OCI-M1 (cell line): ENCODE data around the gene IP6K3.

Experiments
- DNase-seq: peaks from one replicate; lab custom pipeline; 2025; lab: John Stamatoyannopoulos, UW

The IP6K3 gene

DNA sequence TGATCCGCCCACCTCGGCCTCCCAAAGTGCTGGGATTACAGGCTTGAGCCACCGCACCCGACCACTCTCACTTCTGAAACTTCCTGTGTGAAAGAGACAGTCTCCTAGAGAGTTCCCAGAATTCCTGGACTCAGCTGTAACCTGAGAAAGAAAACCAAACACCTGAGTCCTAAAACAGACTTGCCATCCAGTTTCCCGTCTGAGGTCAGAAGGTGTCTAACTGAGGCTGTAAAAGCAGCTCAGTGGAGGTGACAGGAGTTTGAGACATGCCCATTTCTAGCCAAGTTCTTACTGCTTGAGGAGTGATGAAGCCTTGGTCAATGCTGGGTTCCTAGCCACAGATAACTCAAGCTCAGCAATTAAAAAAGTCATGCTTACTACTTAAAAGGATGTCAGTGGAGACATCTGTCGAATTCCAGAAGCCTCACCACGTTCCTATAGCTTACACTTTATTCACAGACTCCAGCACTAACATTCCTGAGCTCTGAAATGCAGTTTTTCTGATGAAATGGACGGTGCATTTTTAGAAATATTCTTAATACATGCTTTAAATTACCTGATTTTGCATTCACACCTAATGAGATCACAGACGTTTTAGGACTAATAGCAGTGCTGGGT, 41.3 kb downstream of the IP6K3 start:
- no peak for DNase-seq

GRCh38 chr6:33704215-33705066, 42.3 kb downstream of the IP6K3 start:
- no peak for DNase-seq

DNA sequence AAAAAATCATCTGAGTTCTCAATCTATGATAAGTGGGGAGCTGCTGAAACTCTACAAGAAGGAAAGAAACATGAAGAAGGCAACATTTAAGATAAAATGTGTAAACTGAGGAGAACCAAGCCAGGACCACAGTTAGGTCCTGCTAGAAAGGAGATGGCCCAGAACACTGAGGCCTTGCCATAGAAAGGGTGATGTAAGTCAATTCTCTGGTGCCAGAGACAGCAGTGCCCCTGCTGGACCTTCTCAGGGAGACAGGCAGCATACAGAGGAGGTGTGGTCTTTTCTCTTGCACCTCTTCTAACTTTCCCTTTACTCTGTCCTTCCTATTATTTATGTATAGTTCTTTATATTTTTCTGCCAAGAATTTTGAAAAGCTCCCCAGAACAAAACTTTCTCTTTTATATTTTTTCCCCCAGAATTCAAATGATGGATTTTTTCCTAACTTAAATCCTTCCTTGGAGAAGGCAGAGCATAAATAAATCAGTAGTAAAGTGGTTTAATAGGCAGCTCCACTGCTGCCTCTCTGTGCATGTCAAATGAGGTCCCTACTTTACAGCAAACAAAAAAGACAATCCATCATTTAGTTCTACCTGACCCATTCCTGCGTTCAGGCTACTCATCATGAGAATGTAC, 44.2 kb downstream of the IP6K3 start:
- peak; percentile 82 for DNase-seq

DNA sequence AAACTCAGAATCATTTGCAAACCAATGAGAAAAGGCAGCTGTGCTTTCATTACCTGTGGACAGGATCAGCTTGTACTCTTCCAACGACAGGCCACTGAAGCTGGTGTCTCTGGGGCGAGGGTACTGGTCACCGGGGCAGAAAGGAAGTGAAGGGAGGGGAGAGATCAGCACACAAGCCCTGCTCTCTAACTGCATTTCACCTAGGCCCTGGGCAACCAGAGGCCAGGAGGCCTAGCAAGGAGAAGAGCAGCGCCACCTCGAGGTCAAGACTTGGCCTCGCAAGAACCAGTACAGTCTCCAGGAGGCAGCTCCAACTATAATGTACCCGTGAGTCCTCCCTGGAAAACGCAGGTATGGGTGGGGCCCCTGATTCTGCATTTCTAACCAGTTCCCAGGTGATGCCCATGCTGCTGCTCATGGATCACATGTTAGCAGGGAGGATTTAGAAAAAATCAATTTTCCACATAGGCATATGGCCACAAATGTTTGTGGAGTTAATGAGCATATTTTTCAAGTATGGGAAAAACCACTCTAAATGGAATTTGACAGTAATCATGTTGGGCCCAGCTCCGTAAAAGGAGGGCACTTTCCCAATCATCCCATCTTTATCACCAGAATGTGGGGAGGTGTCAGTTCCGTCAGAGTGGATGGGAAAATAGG, 46.2 kb downstream of the IP6K3 start:
- peak; percentile 80 for DNase-seq

DNA sequence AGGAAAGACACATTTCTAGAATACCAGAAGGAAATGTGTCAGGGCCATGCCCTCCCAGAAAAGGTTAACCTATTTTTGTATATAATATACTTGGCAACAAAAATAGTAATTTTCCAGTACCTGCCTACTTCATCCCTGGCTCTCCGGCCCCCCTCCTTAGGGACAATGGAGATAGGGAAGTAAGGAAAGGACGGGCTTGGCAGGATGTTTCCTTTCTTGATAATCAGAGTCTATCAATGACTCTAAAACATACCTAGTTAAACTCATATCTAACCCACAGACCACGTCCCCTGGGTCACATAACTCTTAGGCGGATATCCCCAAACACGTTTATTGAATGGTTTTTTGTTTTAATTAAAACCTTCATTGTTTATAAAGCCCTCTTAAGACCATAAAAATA, 47.0 kb downstream of the IP6K3 start:
- DNase-seq: no peak

GRCh38 chr6:33699131-33699530, 47.6 kb downstream of the IP6K3 start:
- DNase-seq: no peak

DNA sequence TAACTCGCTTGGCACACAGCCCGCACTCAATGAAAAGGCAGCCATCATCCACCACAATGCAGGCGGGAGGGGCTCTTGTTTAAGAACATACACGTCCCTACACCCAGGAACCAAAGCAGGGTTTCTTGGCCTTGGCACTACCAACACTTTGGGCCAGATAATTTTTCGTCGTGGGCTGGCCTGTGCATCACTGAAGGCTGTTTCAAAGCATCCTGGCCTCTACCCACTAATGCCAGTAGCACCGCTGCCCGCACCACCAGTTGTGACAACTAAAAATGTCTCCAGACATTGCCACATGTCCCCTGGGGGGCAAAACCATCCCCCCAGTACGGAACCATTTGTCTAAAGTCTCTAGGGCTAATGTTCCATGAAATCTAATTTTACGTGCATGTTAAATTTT, 48.2 kb downstream of the IP6K3 start:
- no peak for DNase-seq

DNA sequence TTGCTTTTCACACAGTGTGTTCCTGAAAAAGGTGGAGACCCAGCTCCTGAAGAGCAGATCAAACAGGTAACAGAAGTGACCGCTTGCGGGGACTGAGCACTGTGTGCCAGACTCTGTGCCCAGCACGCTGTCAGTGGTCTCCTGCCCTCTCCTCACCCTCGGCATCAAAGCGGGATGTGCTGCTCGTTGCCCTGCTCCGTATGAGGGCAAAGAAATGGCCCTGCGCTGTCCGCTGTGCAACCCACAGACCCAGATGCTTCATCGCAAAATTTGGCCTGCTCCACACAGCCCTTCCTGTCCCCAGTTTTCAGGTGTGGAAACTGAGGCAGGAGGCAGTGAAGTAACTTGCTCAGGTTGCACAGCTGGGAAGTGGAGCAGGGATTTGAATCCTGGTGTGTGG, 48.9 kb downstream of the IP6K3 start:
- DNase-seq: no peak

DNA sequence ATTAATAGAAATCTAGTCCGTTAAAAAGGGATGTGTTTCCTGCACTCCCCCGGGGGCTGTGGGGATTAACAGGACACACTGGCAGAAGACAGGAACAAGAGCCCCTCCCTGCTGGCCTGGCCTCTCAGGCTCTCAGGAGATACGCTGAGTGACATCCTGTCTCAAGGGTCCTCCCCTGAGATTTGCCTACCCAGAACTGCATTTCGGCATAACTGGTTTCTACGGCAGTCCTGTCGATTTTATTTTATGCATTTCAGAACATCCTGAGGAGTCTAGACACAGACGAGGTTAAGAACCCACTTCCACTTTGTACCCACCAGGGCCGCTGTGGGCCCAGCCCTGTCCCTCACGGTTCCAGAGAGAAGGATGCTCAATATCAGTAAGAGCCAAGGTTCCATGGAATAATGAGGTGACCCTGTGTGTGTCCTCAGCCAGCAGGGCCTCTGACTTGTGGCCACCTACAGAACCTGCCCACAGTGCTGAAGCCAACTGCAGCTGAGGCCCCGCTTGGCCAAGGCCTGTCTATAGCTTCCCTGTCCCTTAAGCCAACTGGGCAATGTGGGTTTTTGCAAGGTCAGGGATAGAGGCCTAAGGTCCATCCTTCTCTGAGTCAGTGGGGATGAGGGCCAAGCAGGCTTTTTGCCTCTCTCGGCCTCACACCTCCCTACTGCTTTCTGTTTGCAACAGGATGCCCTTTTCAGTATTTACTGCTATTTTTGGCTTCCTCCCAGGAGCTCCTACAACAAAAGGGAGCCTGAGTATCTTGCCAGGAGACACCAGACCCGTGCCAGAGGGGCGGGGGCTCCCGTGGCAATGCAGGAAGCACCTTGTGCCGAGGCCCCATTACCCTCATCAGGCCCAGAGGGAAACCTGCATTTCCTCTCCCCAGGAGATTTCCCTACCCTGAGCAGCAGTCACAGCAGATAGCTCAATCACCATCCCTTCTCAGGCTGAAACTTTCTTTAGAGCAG, 49.9 kb downstream of the IP6K3 start:
- DNase-seq: no peak

DNA sequence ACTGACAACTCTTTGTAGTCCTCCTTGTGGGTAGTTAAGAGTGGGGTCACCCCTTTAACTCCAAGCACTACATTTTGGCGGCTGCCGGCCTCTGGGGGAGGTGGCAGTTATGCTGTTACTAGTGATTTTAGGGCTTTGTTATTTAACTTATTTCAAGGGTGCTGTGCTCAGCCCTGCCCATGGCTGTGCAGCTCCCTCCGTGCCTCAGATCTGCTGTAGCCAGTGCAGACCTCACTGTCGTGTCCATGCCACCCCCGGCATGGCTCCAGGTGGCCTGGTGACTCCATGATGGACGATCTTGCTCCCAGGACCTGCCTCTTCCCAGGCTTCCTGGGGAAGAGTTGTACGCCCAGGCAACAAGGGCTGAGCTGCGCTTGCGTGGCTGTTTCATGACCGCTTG, 50.6 kb downstream of the IP6K3 start:
- no peak for DNase-seq

DNA sequence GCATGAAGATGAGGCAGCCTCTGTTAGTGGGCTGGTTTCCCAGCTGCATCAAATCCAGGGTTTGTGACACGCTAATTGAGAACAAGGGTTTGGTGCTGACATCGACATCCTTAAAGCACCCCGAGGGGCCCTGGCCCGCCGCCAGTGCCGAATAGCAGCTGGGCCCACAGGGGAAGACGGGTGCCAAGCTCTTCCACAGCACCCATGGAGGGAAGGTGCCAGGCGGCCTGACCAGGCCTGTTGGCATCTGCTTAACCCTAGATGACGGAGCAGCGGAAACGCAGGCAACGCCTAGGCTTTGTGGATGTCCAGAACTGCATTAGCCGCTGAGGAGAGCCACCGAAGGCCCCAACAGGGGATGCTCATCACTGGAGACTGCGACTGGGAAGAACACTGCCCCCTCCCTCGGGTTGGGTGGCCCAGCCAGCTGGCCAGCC, 51.2 kb downstream of the IP6K3 start:
- DNase-seq: no peak

DNA sequence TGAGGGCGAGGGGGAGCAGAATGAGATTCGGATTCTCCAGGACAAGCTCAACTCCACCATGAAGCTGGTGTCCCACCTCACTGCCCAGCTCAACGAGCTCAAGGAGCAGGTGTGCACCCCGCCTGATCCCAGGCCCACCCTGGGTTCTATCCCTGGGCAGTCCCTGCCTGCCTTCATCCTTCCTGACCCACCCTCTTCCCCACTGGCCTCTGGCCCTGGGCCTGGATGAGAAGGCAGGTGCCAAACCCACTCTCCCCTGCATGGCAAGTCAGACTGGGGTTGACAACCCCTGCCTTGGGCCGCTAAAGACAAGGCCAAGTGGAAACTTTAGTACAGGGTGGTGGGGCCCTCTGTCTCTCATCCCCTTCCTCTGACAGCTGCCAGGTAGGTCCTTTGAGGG, 51.7 kb downstream of the IP6K3 start:
- DNase-seq: no peak

GRCh38 chr6:33694401-33694931, 52.2 kb downstream of the IP6K3 start:
- no peak for DNase-seq

DNA sequence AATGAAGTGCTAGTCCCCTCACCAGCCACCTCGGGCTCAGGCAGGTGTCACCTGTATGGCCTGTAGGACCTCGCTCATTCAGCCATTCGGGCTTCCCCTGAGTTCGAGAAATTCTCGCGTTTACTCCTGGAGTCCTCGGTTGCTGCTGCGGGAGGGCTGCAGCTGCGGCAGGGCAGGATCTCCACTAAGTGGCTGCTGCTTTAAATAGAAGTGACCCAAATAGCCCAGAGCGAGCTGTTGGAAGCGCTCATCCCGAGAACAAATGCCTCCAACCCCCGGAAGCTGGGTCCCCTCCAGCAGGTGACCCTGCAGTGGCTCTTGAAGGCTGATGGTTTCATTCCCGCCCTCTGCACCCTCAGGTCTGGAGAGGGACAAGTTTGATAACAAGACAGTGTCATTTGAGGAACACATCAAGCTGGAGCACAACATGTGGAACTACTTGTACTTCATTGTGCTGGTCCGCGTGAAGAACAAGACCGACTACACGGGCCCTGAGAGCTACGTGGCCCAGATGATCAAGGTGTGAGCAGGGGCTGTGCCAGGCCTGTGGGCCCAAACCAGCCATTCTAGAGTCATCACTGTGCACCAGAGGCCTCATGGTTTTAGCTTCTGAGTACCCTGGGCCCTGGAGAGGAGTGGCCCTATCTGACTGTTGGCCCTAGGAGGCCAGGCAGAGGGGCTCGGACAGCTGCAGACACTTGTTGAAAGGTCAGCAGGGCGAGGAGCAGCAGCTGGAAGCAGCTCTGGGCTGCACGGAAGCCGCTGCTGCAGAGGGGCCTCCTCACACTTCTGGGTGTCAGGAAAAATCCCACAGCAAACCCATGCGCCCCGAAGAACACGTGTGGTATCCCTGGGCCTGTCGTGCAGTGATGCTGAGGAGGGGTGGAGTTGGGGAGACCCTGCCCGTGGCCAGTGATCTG, 53.3 kb downstream of the IP6K3 start:
- no peak for DNase-seq

DNA sequence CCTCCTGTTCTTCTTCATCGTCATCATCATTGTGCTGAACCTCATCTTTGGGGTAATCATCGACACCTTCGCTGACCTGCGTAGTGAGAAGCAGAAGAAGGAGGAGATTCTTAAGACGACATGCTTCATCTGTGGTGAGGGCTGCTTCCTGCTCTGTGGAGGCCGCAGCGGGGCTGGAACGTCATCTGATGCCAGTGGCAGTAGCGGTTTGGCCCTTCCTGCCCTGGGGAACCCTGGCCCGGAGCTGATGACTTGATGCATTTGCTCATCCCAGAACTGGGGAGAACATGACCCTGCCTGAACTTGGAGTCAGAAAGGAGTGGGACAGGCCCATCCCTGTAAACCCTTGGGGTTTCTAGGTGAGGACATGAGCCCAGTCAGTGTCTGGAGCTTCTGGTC, 53.9 kb downstream of the IP6K3 start:
- DNase-seq: no peak

DNA sequence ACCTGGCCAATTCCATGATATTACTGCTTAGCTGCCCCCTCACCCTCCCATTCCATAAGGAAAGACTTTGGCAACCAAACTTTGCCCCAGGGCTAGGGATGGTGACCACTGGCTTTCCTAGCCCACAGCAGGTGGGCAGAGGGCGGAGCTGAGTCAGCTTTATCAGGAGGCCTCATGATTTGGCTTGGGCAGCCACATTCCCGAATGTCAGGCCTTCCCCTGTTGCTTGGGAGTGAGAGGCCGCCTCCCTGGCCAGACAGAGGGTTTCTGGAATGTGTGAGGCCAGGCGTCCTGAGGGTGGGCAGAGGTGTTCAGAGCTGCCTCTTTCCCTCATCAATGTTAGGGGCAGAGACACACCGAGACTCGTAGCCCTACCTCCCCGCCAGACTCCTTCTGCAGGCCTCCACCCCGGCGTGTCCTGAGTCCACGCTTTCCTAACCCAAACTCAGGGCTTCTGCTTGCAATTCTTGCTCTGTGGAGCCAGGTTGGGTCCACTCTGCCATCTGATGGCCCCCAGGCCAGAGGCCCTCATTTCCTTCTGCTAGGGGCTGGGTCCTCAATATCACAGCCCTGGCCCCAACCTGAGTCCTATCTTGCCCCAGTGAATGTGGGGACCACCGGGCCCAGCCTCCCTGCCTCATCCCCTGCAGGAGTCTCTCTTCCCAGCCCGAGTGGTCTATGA, 54.5 kb downstream of the IP6K3 start:
- DNase-seq: no peak

GRCh38 chr6:33691456-33692077, 55.1 kb downstream of the IP6K3 start:
- no peak for DNase-seq

GRCh38 chr6:33690766-33691165, 55.9 kb downstream of the IP6K3 start:
- DNase-seq: no peak

GRCh38 chr6:33689879-33690278, 56.8 kb downstream of the IP6K3 start:
- no peak for DNase-seq
